HEK293 (cell line): Measurements from ENCODE around the gene GNPTAB.

Experiments used
- CTCF ChIA-PET: fragments of 350-600 bp; formaldehyde crosslinking; extraction: SDS; loops from one replicate; lab custom pipeline; 2021; ENCODE audit warnings: antibody characterized with exemption; lab: Yijun Ruan, JAX
- POLR2A ChIA-PET: fragments of 300-600 bp; formaldehyde crosslinking; extraction: SDS; loops from one replicate; lab custom pipeline; 2020; ENCODE audit warnings: antibody characterized with exemption, inconsistent platforms; lab: Yijun Ruan, JAX
- H3K27ac ChIP-seq: fragments of 200-500 bp; sonication (Bioruptor generic); 2 replicates; pipeline ENCODE4 v1.5.1; 2014; ENCODE audit warnings: low read depth, low read length, control low read depth, inconsistent platforms; ENCODE audit errors: extremely low read depth
- H3K36me3 ChIP-seq, 2 experiments: fragments of 200-500 bp in 1 of 2; sonication (Bioruptor generic) in 1 of 2; 1 replicate in 1 of 2; 2 replicates in 1 of 2; pipeline ENCODE4 v1.5.1; 2014 to 2017; ENCODE audit warnings: inconsistent platforms in 2 of 2, low read length in 2 of 2; ENCODE audit not compliant: control insufficient read depth in 2 of 2, insufficient read depth in 1 of 2
- H3K4me1 ChIP-seq: fragments of 200-500 bp; sonication (Bioruptor generic); 2 replicates; pipeline ENCODE4 v1.5.1; 2014; ENCODE audit warnings: mild to moderate bottlenecking, low read length, inconsistent platforms; ENCODE audit not compliant: control insufficient read depth, insufficient read depth
- H3K4me3 ChIP-seq: 2 replicates; pipeline ENCODE4 v1.5.1; 2011; ENCODE audit warnings: low read depth, mild to moderate bottlenecking, control low read depth, low read length, moderate library complexity
- H3K9me3 ChIP-seq: fragments of 200-500 bp; sonication (Bioruptor generic); 2 replicates; pipeline ENCODE4 v1.5.1; 2014; ENCODE audit warnings: low read depth, low read length, inconsistent platforms; ENCODE audit not compliant: control insufficient read depth, insufficient read depth
- GLI4 ChIP-seq: fragments of 450-650 bp; formaldehyde crosslinking; IDR thresholded peaks from 2 replicates; pipeline ENCODE4 v1.5.1; 2016; ENCODE audit warnings: missing biosample characterization, missing genetic modification characterization
- KLF16 ChIP-seq: fragments of 450-650 bp; formaldehyde crosslinking; IDR thresholded peaks from 2 replicates; pipeline ENCODE4 v1.5.1; 2017; ENCODE audit warnings: missing biosample characterization, missing genetic modification characterization
- MZF1 ChIP-seq: fragments of 450-650 bp; formaldehyde crosslinking; IDR thresholded peaks from 2 replicates; pipeline ENCODE4 v1.5.1; 2017; ENCODE audit warnings: missing biosample characterization, missing genetic modification characterization, borderline replicate concordance
- OSR2 ChIP-seq: fragments of 450-650 bp; formaldehyde crosslinking; IDR thresholded peaks from 2 replicates; pipeline ENCODE4 v1.5.1; 2016; ENCODE audit warnings: missing biosample characterization, missing genetic modification characterization
- WT1 ChIP-seq: fragments of 450-650 bp; formaldehyde crosslinking; IDR thresholded peaks from 2 replicates; pipeline ENCODE4 v1.5.1; 2016; ENCODE audit warnings: missing biosample characterization, missing genetic modification characterization
- ZBTB17 ChIP-seq: fragments of 450-650 bp; formaldehyde crosslinking; IDR thresholded peaks from 2 replicates; pipeline ENCODE4 v1.5.1; 2016; ENCODE audit warnings: missing biosample characterization, missing genetic modification characterization
- ZFHX2 ChIP-seq: fragments of 450-650 bp; formaldehyde crosslinking; conservative IDR thresholded peaks from 2 replicates; pipeline ENCODE4 v1.5.1; 2016; ENCODE audit warnings: missing biosample characterization, missing genetic modification characterization
- ZNF10 ChIP-seq: fragments of 450-650 bp; formaldehyde crosslinking; IDR thresholded peaks from 2 replicates; pipeline ENCODE4 v1.5.1; 2017; ENCODE audit warnings: missing biosample characterization, missing genetic modification characterization
- ZNF112 ChIP-seq: fragments of 450-650 bp; formaldehyde crosslinking; IDR thresholded peaks from 2 replicates; pipeline ENCODE4 v1.5.0; 2017; ENCODE audit warnings: missing biosample characterization, missing genetic modification characterization
- ZNF157 ChIP-seq: fragments of 450-650 bp; formaldehyde crosslinking; IDR thresholded peaks from 2 replicates; pipeline ENCODE4 v1.5.1; 2016; ENCODE audit warnings: missing biosample characterization, missing genetic modification characterization
- ZNF221 ChIP-seq: fragments of 450-650 bp; formaldehyde crosslinking; IDR thresholded peaks from 2 replicates; pipeline ENCODE4 v1.5.1; 2017; ENCODE audit warnings: missing biosample characterization, missing genetic modification characterization, borderline replicate concordance
- ZNF274 ChIP-seq, 2 experiments: fragments of 200-500 bp in 1 of 2; fragments of 450-650 bp in 1 of 2; sonication (Bioruptor generic) in 1 of 2; formaldehyde crosslinking in 1 of 2; IDR thresholded peaks; 2 replicates each; pipeline versions ENCODE4 v1.5.1 to v1.6.1; 2014 to 2016; ENCODE audit warnings: borderline replicate concordance in 1 of 2, inconsistent platforms in 1 of 2, low read length in 1 of 2, missing biosample characterization in 1 of 2, missing genetic modification characterization in 1 of 2
- ZNF37A ChIP-seq: fragments of 450-650 bp; IDR thresholded peaks from 2 replicates; pipeline ENCODE4 v1.5.1; 2018; ENCODE audit warnings: missing biosample characterization, missing genetic modification characterization
- ZNF433 ChIP-seq: fragments of 450-650 bp; formaldehyde crosslinking; IDR thresholded peaks from 2 replicates; pipeline ENCODE4 v1.5.1; 2016; ENCODE audit warnings: missing biosample characterization, missing genetic modification characterization, low read depth
- ZNF560 ChIP-seq: fragments of 450-650 bp; formaldehyde crosslinking; IDR thresholded peaks from 2 replicates; pipeline ENCODE4 v1.5.1; 2017; ENCODE audit warnings: missing biosample characterization, missing genetic modification characterization, borderline replicate concordance
- ZNF626 ChIP-seq: fragments of 450-650 bp; sonication (Bioruptor Pico); formaldehyde crosslinking; IDR thresholded peaks from 2 replicates; pipeline ENCODE4 v1.5.1; 2018; ENCODE audit warnings: missing biosample characterization, missing genetic modification characterization, inconsistent platforms
- ZNF76 ChIP-seq: fragments of 450-650 bp; formaldehyde crosslinking; IDR thresholded peaks from 2 replicates; pipeline ENCODE4; 2016; ENCODE audit warnings: low read depth, missing biosample characterization, missing genetic modification characterization, borderline replicate concordance
- ZNF792 ChIP-seq: fragments of 450-650 bp; formaldehyde crosslinking; IDR thresholded peaks from 2 replicates; pipeline ENCODE4 v1.5.1; 2016; ENCODE audit warnings: missing biosample characterization, missing genetic modification characterization
- ZNF837 ChIP-seq: fragments of 450-650 bp; formaldehyde crosslinking; IDR thresholded peaks from 2 replicates; pipeline ENCODE4 v1.5.1; 2016; ENCODE audit warnings: missing biosample characterization, missing genetic modification characterization
- ZXDB ChIP-seq: fragments of 450-650 bp; formaldehyde crosslinking; IDR thresholded peaks from 2 replicates; pipeline ENCODE4 v1.5.1; 2016; ENCODE audit warnings: missing biosample characterization, missing genetic modification characterization
- TF ChIP-seq, protein P1 (sequence below): fragments of 450-650 bp; formaldehyde crosslinking; IDR thresholded peaks from 2 replicates; pipeline ENCODE4 v1.5.1; 2016; ENCODE audit warnings: missing biosample characterization, missing genetic modification characterization
- TF ChIP-seq, protein P2 (sequence below): fragments of 450-650 bp; formaldehyde crosslinking; IDR thresholded peaks from 2 replicates; pipeline ENCODE4 v1.5.1; 2016; ENCODE audit warnings: missing biosample characterization, missing genetic modification characterization
- TF ChIP-seq, protein P3 (sequence below): fragments of 450-650 bp; formaldehyde crosslinking; IDR thresholded peaks from 2 replicates; pipeline ENCODE4 v1.5.1; 2016; ENCODE audit warnings: missing biosample characterization, missing genetic modification characterization
- TF ChIP-seq, protein P4 (sequence below): fragments of 450-650 bp; formaldehyde crosslinking; IDR thresholded peaks from 2 replicates; pipeline ENCODE4 v1.5.1; 2016; ENCODE audit warnings: missing biosample characterization, missing genetic modification characterization

GNPTAB gene

DNA sequence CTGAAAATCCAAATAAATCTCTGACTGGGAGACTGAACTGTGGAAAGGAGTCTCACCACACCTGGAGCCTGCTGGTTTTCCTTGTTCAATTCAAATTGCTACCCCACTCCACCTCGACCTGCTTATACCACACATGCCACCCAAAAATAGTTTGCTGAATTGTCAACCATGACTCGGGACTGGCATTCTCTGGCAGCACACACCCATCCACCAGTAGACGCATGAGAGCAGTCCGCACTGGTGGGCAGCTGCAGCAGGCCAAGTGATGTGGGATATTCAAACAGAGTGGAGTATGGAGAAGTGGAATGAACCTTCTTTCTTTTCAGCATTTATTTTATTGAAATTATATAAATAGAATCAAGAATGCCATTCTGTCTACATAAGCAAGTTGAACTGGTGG is 52.8 kb downstream of the GNPTAB start (continued):
- TF ChIP-seq ZNF112 (tag by site-specific recombination), result no peak
- TF ChIP-seq, protein P1, sequence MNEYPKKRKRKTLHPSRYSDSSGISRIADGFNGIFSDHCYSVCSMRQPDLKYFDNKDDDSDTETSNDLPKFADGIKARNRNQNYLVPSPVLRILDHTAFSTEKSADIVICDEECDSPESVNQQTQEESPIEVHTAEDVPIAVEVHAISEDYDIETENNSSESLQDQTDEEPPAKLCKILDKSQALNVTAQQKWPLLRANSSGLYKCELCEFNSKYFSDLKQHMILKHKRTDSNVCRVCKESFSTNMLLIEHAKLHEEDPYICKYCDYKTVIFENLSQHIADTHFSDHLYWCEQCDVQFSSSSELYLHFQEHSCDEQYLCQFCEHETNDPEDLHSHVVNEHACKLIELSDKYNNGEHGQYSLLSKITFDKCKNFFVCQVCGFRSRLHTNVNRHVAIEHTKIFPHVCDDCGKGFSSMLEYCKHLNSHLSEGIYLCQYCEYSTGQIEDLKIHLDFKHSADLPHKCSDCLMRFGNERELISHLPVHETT, result no peak
- TF ChIP-seq, protein P2, sequence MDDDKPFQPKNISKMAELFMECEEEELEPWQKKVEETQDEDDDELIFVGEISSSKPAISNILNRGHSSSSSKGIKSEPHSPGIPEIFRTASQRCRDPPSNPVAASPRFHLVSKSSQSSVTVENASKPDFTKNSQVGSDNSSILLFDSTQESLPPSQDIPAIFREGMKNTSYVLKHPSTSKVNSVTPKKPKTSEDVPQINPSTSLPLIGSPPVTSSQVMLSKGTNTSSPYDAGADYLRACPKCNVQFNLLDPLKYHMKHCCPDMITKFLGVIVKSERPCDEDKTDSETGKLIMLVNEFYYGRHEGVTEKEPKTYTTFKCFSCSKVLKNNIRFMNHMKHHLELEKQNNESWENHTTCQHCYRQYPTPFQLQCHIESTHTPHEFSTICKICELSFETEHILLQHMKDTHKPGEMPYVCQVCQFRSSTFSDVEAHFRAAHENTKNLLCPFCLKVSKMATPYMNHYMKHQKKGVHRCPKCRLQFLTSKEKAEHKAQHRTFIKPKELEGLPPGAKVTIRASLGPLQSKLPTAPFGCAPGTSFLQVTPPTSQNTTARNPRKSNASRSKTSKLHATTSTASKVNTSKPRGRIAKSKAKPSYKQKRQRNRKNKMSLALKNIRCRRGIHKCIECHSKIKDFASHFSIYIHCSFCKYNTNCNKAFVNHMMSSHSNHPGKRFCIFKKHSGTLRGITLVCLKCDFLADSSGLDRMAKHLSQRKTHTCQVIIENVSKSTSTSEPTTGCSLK (tag by site-specific recombination), result no peak
- no peak for TF ChIP-seq ZNF433 (tag by site-specific recombination)
- TF ChIP-seq ZNF221 (tag by site-specific recombination), result no peak
- no peak for TF ChIP-seq OSR2 (tag by site-specific recombination)
- no peak for TF ChIP-seq ZNF274 (IDR thresholded peaks at IDR 0.05; ENCODE audit: low read length)
- no peak for TF ChIP-seq ZNF274 (tag by site-specific recombination; IDR thresholded peaks at IDR 0.05; ENCODE audit: borderline replicate concordance)
- TF ChIP-seq ZNF10, result no peak
- no peak for TF ChIP-seq KLF16

DNA sequence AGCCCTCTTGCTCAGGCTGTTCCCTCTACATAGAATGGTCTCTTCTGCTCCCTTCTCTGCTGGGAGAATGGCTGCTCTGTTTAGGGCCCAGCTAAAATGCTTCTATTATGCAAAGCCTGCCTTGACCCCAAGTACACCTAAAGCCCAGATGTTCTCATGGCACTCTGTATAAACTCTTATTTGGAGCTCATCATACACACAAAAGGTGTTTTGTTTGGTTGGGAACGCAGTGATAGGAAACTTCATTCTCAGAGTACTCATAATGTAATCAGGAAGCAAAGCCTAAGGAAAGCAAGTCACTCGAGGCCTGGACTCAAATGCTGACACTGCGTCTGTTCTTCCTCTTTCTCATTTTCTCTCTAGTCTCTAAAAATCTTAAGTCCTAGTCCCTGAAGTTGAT is 53.3 kb downstream of the GNPTAB start:
- peaks cover 0 to 11% of the 10 kb centered on the region in 2 experiments; a peak in 1 of 3 replicates for H3K36me3 ChIP-seq
- no peak overlapping the region for H3K4me3 ChIP-seq
- ChIA-PET POLR2A (no interaction called here), CTCF (interaction anchor here (0.8 to 1.9 kb wide), 6 partner anchors 46 to 363 kb away, joined by 3 to 8 read pairs (median 4); no protein-coding TSS in a partner anchor)
- peaks cover 2% of the 10 kb centered on the region for H3K4me1 ChIP-seq
- no peak overlapping the region for H3K27ac ChIP-seq
- H3K9me3 ChIP-seq, result no peaks in the 10 kb centered on the region
- TF ChIP-seq, protein P3, sequence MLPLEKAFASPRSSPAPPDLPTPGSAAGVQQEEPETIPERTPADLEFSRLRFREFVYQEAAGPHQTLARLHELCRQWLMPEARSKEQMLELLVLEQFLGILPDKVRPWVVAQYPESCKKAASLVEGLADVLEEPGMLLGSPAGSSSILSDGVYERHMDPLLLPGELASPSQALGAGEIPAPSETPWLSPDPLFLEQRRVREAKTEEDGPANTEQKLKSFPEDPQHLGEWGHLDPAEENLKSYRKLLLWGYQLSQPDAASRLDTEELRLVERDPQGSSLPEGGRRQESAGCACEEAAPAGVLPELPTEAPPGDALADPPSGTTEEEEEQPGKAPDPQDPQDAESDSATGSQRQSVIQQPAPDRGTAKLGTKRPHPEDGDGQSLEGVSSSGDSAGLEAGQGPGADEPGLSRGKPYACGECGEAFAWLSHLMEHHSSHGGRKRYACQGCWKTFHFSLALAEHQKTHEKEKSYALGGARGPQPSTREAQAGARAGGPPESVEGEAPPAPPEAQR (tag by site-specific recombination), result no peak
- no peak for TF ChIP-seq ZXDB (tag by site-specific recombination)
- no peak for TF ChIP-seq ZNF560
- no peak for TF ChIP-seq MZF1 (tag by site-specific recombination)
- TF ChIP-seq ZNF274 (IDR thresholded peaks at IDR 0.05; ENCODE audit: low read length), result no peak
- TF ChIP-seq ZNF274 (tag by site-specific recombination; IDR thresholded peaks at IDR 0.05; ENCODE audit: borderline replicate concordance), result no peak
- TF ChIP-seq ZNF433 (tag by site-specific recombination), result no peak
- TF ChIP-seq ZBTB17 (tag by site-specific recombination), result no peak
- no peak for TF ChIP-seq ZNF37A (tag by site-specific recombination)
- TF ChIP-seq ZNF157 (tag by site-specific recombination), result no peak
- no peak for TF ChIP-seq ZNF792
- TF ChIP-seq GLI4 (tag by site-specific recombination), result no peak
- no peak for TF ChIP-seq ZNF626 (tag by site-specific recombination)
- TF ChIP-seq ZNF837, result no peak
- no peak for TF ChIP-seq ZNF76
- no peak for TF ChIP-seq ZFHX2 (tag by site-specific recombination)
- TF ChIP-seq, protein P4, sequence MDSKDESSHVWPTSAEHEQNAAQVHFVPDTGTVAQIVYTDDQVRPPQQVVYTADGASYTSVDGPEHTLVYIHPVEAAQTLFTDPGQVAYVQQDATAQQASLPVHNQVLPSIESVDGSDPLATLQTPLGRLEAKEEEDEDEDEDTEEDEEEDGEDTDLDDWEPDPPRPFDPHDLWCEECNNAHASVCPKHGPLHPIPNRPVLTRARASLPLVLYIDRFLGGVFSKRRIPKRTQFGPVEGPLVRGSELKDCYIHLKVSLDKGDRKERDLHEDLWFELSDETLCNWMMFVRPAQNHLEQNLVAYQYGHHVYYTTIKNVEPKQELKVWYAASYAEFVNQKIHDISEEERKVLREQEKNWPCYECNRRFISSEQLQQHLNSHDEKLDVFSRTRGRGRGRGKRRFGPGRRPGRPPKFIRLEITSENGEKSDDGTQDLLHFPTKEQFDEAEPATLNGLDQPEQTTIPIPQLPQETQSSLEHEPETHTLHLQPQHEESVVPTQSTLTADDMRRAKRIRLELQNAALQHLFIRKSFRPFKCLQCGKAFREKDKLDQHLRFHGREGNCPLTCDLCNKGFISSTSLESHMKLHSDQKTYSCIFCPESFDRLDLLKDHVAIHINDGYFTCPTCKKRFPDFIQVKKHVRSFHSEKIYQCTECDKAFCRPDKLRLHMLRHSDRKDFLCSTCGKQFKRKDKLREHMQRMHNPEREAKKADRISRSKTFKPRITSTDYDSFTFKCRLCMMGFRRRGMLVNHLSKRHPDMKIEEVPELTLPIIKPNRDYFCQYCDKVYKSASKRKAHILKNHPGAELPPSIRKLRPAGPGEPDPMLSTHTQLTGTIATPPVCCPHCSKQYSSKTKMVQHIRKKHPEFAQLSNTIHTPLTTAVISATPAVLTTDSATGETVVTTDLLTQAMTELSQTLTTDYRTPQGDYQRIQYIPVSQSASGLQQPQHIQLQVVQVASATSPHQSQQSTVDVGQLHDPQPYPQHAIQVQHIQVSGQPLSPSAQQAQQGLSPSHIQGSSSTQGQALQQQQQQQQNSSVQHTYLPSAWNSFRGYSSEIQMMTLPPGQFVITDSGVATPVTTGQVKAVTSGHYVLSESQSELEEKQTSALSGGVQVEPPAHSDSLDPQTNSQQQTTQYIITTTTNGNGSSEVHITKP (tag by site-specific recombination), result no peak
- no peak for TF ChIP-seq WT1 (tag by site-specific recombination)
